ENCODE measurements around the gene SH3BP2.

The SH3BP2 gene

GRCh38 chr4:2811830-2812611 is 19.1 kb downstream of the SH3BP2 start:
- Mint-ChIP-seq H3K4me3 (peak overlapping the region; percentile 99), H3K27me3 (ENCODE audit: low read depth) (no peaks in the 10 kb centered on the region), H3K4me1 (ENCODE audit: low read depth) (peaks cover 49% of the 10 kb centered on the region), H3K9me3 (no peaks in the 10 kb centered on the region), H3K36me3 (ENCODE audit: low read depth) (peaks cover 27% of the 10 kb centered on the region), H3K27ac (peak overlapping the region; percentile 99)
- peak; percentile 67 for DNase-seq (ENCODE audit: low spot score)

GRCh38 chr4:2812612-2813354 is 19.9 kb downstream of the SH3BP2 start:
- Mint-ChIP-seq H3K27ac (peak overlapping the region; percentile 99), H3K4me1 (ENCODE audit: low read depth) (peaks cover 52% of the 10 kb centered on the region), H3K9me3 (no peaks in the 10 kb centered on the region), H3K36me3 (ENCODE audit: low read depth) (peaks cover 31% of the 10 kb centered on the region), H3K27me3 (ENCODE audit: low read depth) (no peaks in the 10 kb centered on the region), H3K4me3 (peak overlapping the region; percentile 99)
- DNase-seq (ENCODE audit: low spot score) = peak; percentile 27

- H3K9me3 Mint-ChIP-seq = no peaks in the 10 kb centered on the region
- no peak for DNase-seq (ENCODE audit: low spot score)
- peak overlapping the region; percentile 99 for H3K4me3 Mint-ChIP-seq
- peaks cover 52% of the 10 kb centered on the region for H3K4me1 Mint-ChIP-seq (ENCODE audit: low read depth)
- H3K27ac Mint-ChIP-seq = peak overlapping the region; percentile 14
- H3K27me3 Mint-ChIP-seq (ENCODE audit: low read depth) = no peaks in the 10 kb centered on the region
- peaks cover 31% of the 10 kb centered on the region for H3K36me3 Mint-ChIP-seq (ENCODE audit: low read depth)
Measured at GRCh38 chr4:2813446-2814405, 20.8 kb downstream of the SH3BP2 start.

- DNase-seq (ENCODE audit: low spot score) = no peak
- no peaks in the 10 kb centered on the region for H3K9me3 Mint-ChIP-seq
- peaks cover 57% of the 10 kb centered on the region for H3K4me1 Mint-ChIP-seq (ENCODE audit: low read depth)
- H3K27ac Mint-ChIP-seq = no peak overlapping the region
- H3K27me3 Mint-ChIP-seq (ENCODE audit: low read depth) = no peaks in the 10 kb centered on the region
- peaks cover 34% of the 10 kb centered on the region for H3K36me3 Mint-ChIP-seq (ENCODE audit: low read depth)
- peak overlapping the region; percentile 99 for H3K4me3 Mint-ChIP-seq
Measured at GRCh38 chr4:2814627-2815270, 21.9 kb downstream of the SH3BP2 start.

GRCh38 chr4:2816401-2816954 is 23.6 kb downstream of the SH3BP2 start:
- H3K36me3 Mint-ChIP-seq (ENCODE audit: low read depth) = peaks cover 34% of the 10 kb centered on the region
- H3K4me3 Mint-ChIP-seq = peak overlapping the region; percentile 78
- no peaks in the 10 kb centered on the region for H3K9me3 Mint-ChIP-seq
- DNase-seq (ENCODE audit: low spot score) = no peak
- H3K27me3 Mint-ChIP-seq (ENCODE audit: low read depth) = no peaks in the 10 kb centered on the region
- H3K27ac Mint-ChIP-seq = peak overlapping the region; percentile 51
- H3K4me1 Mint-ChIP-seq (ENCODE audit: low read depth) = peaks cover 50% of the 10 kb centered on the region

GRCh38 chr4:2817137-2817536 is 24.3 kb downstream of the SH3BP2 start:
- H3K4me1 Mint-ChIP-seq (ENCODE audit: low read depth) = peaks cover 45% of the 10 kb centered on the region

GRCh38 chr4:2817701-2818350 is 24.9 kb downstream of the SH3BP2 start:
- Mint-ChIP-seq H3K36me3 (ENCODE audit: low read depth) (peaks cover 30% of the 10 kb centered on the region), H3K4me3 (peak overlapping the region; percentile 78), H3K9me3 (no peaks in the 10 kb centered on the region), H3K27ac (no peak overlapping the region), H3K4me1 (ENCODE audit: low read depth) (peaks cover 44% of the 10 kb centered on the region), H3K27me3 (ENCODE audit: low read depth) (no peaks in the 10 kb centered on the region)
- no peak for DNase-seq (ENCODE audit: low spot score)

More at GRCh38 chr4:2817137-2817536, 24.3 kb downstream of the SH3BP2 start:
- Mint-ChIP-seq H3K27ac (peak overlapping the region; percentile 51), H3K36me3 (ENCODE audit: low read depth) (peaks cover 29% of the 10 kb centered on the region), H3K27me3 (ENCODE audit: low read depth) (no peaks in the 10 kb centered on the region), H3K4me3 (peak overlapping the region; percentile 78), H3K9me3 (no peaks in the 10 kb centered on the region)
- no peak for DNase-seq (ENCODE audit: low spot score)

- Mint-ChIP-seq H3K36me3 (ENCODE audit: low read depth) (peaks cover 28% of the 10 kb centered on the region), H3K27ac (no peak overlapping the region), H3K4me3 (peak overlapping the region; percentile 38), H3K9me3 (no peaks in the 10 kb centered on the region), H3K4me1 (ENCODE audit: low read depth) (peaks cover 40% of the 10 kb centered on the region), H3K27me3 (ENCODE audit: low read depth) (no peaks in the 10 kb centered on the region)
- DNase-seq (ENCODE audit: low spot score) = no peak
Measured at GRCh38 chr4:2818351-2818939, 25.6 kb downstream of the SH3BP2 start.

- peaks cover 30% of the 10 kb centered on the region for H3K4me1 Mint-ChIP-seq (ENCODE audit: low read depth)
- H3K4me3 Mint-ChIP-seq = peak overlapping the region; percentile 68
- no peaks in the 10 kb centered on the region for H3K9me3 Mint-ChIP-seq
- H3K36me3 Mint-ChIP-seq (ENCODE audit: low read depth) = peaks cover 24% of the 10 kb centered on the region
- H3K27ac Mint-ChIP-seq = no peak overlapping the region
- H3K27me3 Mint-ChIP-seq (ENCODE audit: low read depth) = no peaks in the 10 kb centered on the region
- DNase-seq (ENCODE audit: low spot score) = no peak
Measured at GRCh38 chr4:2819244-2820215, 26.6 kb downstream of the SH3BP2 start.

GRCh38 chr4:2820216-2820982 is 27.5 kb downstream of the SH3BP2 start:
- Mint-ChIP-seq H3K27ac (no peak overlapping the region), H3K4me3 (no peak overlapping the region), H3K9me3 (no peaks in the 10 kb centered on the region), H3K27me3 (ENCODE audit: low read depth) (no peaks in the 10 kb centered on the region), H3K36me3 (ENCODE audit: low read depth) (peaks cover 31% of the 10 kb centered on the region), H3K4me1 (ENCODE audit: low read depth) (peaks cover 24% of the 10 kb centered on the region)
- DNase-seq (ENCODE audit: low spot score) = no peak
